HG03095 (cell line): ENCODE measurements around the gene APLP2.

Experiments
- ATAC-seq: cut with Tn5 transposase; IDR thresholded peaks from one replicate; pipeline ENCODE4 v1.9.1; 2021; ENCODE audit warnings: moderate library complexity; ENCODE audit not compliant: unreplicated experiment

Gene APLP2

GRCh38 chr11:130054966-130055365, 14.7 kb upstream of the APLP2 start:
- no peak for ATAC-seq

- no peak for ATAC-seq
These were observed 14.1 kb upstream of the APLP2 start for GRCh38 chr11:130055617-130056016.

DNA sequence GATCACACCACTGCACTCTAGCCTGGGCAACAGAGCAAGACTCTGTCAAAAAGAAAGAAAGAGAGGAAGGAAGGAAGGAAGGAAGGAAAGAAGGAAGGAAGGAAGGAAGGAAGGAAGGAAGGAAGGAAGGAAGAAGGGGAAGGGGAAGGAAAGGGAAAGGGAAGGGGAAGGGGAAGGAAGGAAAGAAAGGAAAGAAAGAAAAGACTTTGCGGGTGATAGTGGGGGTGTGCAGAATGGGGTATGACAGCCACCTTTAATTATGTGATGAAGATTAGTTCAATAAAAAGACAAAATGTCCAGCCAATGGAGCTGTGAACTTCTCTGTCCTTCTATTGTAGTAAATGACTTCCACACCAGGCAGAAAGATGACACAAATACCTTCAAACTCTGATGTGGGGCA, 8.7 kb upstream of the APLP2 start:
- ATAC-seq = no peak

- no peak for ATAC-seq
These were observed 7.7 kb upstream of the APLP2 start for GRCh38 chr11:130062026-130062425.

DNA sequence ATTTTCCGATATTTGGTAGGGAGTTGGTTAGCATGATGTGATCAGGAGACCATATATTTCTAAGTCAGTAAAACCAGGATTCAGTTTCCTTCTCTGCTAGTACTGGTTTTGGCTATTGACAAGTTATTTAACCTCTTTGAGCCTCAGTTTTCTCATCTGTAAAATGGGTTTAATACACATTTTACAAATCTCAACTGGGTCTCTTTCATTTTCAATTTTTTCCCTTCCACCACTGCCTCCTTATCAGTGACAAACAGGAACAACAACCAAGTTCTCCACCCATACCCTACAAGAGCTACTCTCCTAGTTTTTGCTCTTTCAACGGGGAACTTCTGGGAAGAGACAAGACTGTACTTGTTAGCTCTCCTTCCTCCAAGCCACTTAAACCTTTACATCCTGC, 6.2 kb upstream of the APLP2 start:
- ATAC-seq = no peak

DNA sequence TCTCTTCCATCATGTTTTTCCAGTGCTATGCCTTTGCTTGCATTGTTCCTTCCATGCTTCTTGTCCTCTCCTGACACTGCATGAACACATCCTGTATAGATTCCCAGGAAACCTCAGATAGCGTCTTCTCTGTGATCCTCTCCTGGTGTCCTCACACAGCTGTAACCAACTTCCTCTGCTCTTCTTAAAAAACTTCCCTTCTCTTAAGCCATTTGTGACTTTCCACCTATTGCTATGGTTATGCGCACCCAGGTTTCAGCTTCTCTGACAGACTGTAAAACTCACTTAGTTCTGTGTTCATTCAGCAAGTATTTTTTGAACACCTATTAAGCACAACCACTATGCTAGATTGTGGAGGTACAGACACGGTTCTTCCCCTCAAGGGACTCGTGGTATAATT, 5.1 kb upstream of the APLP2 start:
- no peak for ATAC-seq

- ATAC-seq = no peak
These were observed 3.4 kb upstream of the APLP2 start for GRCh38 chr11:130066338-130066737.

DNA sequence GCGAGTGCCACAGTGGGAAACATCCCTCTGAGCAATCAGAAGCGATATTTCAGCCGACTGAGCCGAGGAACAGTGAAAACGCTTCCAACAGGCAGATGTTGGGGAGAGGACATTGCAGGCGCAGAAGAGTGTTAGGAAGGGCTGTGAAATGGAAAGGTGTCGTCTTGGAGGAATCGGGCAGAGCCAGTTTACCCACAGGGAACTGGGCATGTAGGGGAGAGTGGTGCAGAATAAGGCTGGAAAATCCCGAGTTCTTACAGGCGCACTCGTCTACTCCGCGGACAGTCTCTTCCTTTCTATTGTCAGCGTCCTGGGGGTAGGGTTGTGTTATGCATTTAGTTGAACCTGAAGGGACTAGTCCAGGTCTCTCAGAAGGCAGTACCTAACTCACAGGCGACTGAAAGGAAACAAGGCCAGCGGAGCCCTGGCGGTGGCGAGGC, 1.1 kb upstream of the APLP2 start:
- ATAC-seq = no peak

GRCh38 chr11:130068986-130069658, 572 bp upstream of the APLP2 start:
- ATAC-seq = peak; percentile 36

DNA sequence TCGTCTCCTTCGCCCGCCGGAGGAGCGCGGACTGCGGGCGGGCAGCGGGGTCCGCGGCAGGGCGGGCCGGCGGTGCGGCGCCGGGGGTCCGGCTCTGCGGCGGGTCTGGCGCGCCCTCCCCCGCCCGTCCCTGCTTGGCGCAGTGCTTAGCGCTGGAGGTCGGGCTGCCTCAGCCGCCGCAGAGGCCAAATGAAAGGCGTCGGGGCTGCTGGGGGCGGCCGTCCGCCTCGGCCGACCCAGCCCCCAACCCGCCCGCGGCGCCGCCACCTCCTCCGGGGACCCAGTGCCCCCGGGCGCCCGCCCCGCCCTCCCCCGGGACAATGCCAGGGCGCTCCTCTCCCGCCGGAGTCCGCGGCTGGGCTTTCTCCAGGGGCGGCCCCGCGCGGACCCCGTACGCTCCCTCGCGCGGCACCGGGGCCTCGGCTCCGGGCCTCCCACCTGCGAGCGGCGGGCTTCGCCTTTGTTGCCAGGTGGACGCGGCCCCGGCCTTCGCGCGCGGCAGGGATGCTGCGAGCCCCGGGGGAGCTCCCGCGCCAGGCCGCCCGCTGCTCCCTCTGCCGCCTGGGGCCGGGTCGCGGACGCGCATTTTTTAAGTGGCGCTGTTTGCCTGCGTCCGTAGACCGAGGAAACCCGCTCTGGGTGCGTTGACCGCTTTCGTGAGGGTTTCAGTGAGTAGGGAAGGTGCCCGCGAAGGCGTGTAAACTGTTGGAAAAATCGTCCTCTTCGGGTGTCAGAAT, 583 bp downstream of the APLP2 start:
- ATAC-seq = peak; percentile 29

- ATAC-seq = no peak
These were observed 1.1 kb downstream of the APLP2 start for GRCh38 chr11:130070846-130071200.

- ATAC-seq = no peak
These were observed 1.6 kb downstream of the APLP2 start for GRCh38 chr11:130071211-130071712.

GRCh38 chr11:130074736-130075135, 5.0 kb downstream of the APLP2 start:
- ATAC-seq = no peak

DNA sequence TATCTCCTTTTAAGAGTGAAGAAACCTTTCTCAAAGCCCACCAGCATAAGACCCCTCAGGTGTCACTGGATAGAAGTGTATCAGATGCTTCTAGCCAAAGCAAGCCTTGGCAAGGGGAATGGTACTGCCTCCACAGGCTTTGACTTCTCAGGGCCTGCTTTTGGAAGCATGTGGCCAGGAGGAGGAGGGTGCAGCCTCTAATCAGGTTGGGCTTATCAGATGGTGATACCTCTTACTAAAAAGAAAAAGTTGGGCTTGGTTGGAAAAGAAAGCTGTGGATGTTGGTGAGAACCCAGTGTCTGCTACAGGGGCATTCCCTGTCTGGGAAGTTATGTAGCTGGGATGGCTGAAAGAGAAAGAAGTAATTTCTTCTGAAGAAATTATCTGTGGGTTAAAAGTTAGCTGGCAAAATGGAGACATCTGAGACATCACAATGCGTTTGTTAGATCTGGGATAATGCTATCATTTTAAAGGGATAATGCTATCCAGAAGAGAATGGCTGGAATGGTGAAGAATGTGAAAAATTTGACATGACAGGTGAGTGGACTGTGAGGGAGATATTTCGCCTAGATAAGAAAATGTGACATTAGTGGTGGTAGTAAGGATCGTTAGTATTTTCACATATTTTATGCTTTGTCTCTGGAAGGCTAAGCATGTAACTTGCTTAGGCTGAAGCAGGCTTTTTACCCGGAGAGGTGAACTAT, 7.2 kb downstream of the APLP2 start:
- ATAC-seq = no peak

DNA sequence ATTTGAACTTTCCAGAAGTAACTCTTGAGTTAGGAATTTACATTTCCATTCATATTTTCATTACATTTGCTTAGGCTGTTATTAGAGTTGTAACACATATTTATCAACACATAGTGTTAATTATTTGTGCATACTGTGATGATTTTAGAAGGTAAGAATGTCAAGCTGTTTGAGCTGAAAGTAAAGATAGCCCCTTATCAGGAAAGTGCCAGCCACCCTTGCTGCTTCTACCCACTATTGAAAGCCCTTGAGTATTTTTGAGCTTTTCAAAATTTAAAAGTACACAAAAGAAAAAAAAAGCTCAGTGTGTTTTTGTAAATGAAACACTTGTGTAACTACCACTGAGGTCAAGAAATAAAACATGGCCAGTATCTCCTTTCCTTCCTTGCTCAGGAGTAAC, 8.0 kb downstream of the APLP2 start:
- ATAC-seq = no peak

- ATAC-seq = no peak
These were observed 8.4 kb downstream of the APLP2 start for GRCh38 chr11:130078080-130078479.

DNA sequence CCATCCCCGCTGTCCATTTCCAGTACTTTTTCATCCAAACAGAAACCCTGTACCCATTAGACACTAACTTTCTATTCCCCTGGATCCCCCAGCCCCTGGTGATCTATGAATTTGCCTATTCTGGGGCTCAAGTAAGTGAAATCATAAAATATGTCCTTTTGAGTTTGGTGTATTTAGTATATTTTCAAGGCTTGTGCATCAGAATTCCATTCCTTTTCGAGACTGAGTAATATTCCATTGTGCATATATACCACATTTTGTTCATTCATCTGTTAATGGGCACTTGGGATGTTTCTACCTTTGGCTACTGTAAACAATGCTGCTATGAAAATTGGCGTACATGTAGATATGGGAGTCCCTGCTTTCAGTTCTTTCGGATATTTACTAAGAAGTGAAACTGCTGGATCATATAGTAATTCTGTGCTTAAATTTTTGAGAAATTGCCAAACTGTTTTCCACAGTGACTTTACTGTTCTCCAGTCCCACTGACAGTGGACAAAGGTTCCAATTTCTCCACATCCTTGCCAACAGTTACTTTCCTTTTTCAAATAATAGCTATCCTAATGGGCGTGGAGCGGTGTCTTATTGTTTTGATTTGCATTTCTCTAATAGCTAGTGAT, 16.1 kb downstream of the APLP2 start:
- ATAC-seq = no peak

DNA sequence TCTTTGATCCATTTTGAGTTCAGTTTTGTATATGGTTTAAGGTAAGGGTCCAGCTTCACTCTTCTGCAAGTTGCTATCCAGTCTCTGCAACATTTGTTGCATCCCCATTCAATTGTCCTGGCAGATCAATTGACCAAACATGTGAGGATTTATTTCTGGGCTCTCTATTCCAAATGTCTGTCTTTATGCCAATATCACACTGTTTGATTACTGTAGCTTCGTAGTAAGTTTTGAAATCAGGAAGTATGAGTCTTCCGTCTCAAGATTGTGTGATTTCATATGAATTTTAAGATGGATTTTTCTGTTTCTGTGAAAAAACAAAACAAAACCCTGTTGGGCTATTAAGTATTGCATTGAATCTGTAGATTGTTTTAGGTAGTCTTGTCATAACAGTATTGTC, 17.0 kb downstream of the APLP2 start:
- no peak for ATAC-seq

- ATAC-seq = no peak
These were observed 17.7 kb downstream of the APLP2 start for GRCh38 chr11:130087294-130087926.

GRCh38 chr11:130088217-130088616, 18.5 kb downstream of the APLP2 start:
- no peak for ATAC-seq
